ENCODE data around the gene GLYR1. TPM values are rescaled to one million over a fixed set of nuclear protein-coding genes. Genes with fewer than 3 reads are reported as not detected.

Gene GLYR1
- total and polyA plus RNA-seq, 2 experiments from 2014 or later, result 59.9 to 105 TPM

- TF ChIP-seq ETS1 (IDR thresholded peaks at IDR 0.05) (no peak), REST (IDR thresholded peaks at IDR 0.05; ENCODE audit: unreplicated experiment) (no peak)
Observed at GRCh38 chr16:4826526-4826925, 20.6 kb downstream of the GLYR1 start (continued).

- H3K36me3 Mint-ChIP-seq (ENCODE audit: low read depth), result peaks cover 71% of the 10 kb centered on the region
- no peak for DNase-seq (ENCODE audit: low spot score)
- H3K36me3 ChIP-seq (ENCODE audit: insufficient read depth), result peaks cover 38% of the 10 kb centered on the region
Observed at GRCh38 chr16:4825196-4825595, 21.9 kb downstream of the GLYR1 start.

More at GRCh38 chr16:4825196-4825595, 21.9 kb downstream of the GLYR1 start:
- no peak overlapping the region for H3K27ac Mint-ChIP-seq
- Histone ChIP-seq H3K4me1 (ENCODE audit: insufficient read depth) (no peaks in the 10 kb centered on the region), H3K27ac (ENCODE audit: low read depth) (no peak overlapping the region), H3K4me2 (no peak overlapping the region), H3K9me2 (ENCODE audit: insufficient read depth) (no peaks in the 10 kb centered on the region), H4K20me1 (replicated peaks; ENCODE audit: insufficient read depth) (peaks cover 16% of the 10 kb centered on the region), H2AFZ (no peak overlapping the region), H3K79me2 (replicated peaks; ENCODE audit: insufficient read depth) (no peaks in the 10 kb centered on the region), H3K4me3 (no peak overlapping the region), H3K27me3 (ENCODE audit: insufficient read depth) (no peaks in the 10 kb centered on the region), H3F3A (replicated peaks; ENCODE audit: low read depth) (no peaks in the 10 kb centered on the region; the same call in 1 of the 2 replicates)
- H3K9me3 Mint-ChIP-seq, result no peaks in the 10 kb centered on the region
- no peak overlapping the region for H3K4me3 Mint-ChIP-seq
- TF ChIP-seq ZNF462 (CRISPR knock-in tag; IDR thresholded peaks at IDR 0.05), result no peak
- no peak for TF ChIP-seq ZNF114 (CRISPR knock-in tag; IDR thresholded peaks at IDR 0.05)
- TF ChIP-seq EZH2 (IDR thresholded peaks at IDR 0.05; ENCODE audit: low read depth, unreplicated experiment), result no peak
- H3K27me3 Mint-ChIP-seq (ENCODE audit: insufficient read depth, low read depth, poor library complexity), result no peaks in the 10 kb centered on the region
- no peak for ATAC-seq
- no peaks in the 10 kb centered on the region for H3K4me1 Mint-ChIP-seq

Measured in GM23338 (cell line).